HCT116 (cell line): Measurements from ENCODE around the gene NPAS4. TPM values are rescaled to one million over a fixed set of nuclear protein-coding genes. Genes with fewer than 3 reads are reported as not detected.

Source experiments
- ATAC-seq: fragments of 200-7000 bp; cut with Tn5 transposase; 2 replicates; pipeline ENCODE4 v1.9.1; 2020; ENCODE audit warnings: mild to moderate bottlenecking, moderate library complexity
- BruUV-seq: library from RNA; stranded (reverse); fragments of 400-500 nt; replicated peaks from 2 replicates; lab custom pipeline; 2021; lab: Mats Ljungman, UMichigan
- CTCF ChIA-PET: fragments of 300-600 bp; sonication (Branson Sonifier 250); formaldehyde crosslinking; loops from one replicate; lab custom pipeline; 2021; ENCODE audit warnings: antibody characterized with exemption; lab: Charles Lee
- POLR2A ChIA-PET: fragments of 300-600, 350-600 bp; sonication (Branson Sonifier 250); formaldehyde crosslinking; loops from one replicate; lab custom pipeline; 2021; ENCODE audit warnings: antibody characterized with exemption; lab: Charles Lee
- RAD21 ChIA-PET, 2 experiments: fragments of 300-600 bp; sonication (Branson Sonifier 250); formaldehyde crosslinking; loops; one replicate each; lab custom pipeline; 2023; ENCODE audit warnings: low total read pairs in 2 of 2; ENCODE audit not compliant: uncharacterized antibody in 2 of 2, unreplicated experiment in 2 of 2, low non-redundant PET in 1 of 2; lab: Charles Lee
- DNase-seq: peaks from one replicate; pipeline ENCODE4 v3.0.0-alpha.2; 2010; ENCODE audit warnings: low read depth, low spot score
- H2AFZ ChIP-seq: fragments of 200-600 bp; shearing (Covaris generic), sonication (generic); 2 replicates; pipeline ENCODE4 v1.6.1; 2017; ENCODE audit warnings: low read depth, mixed run types, mixed read lengths, antibody characterized with exemption, low read length; ENCODE audit not compliant: poor library complexity, severe bottlenecking
- H3K27ac ChIP-seq: 2 replicates; pipeline ENCODE4 v1.5.1; 2012; ENCODE audit warnings: low read depth, low read length
- H3K27me3 ChIP-seq: fragments of 200-600 bp; sonication (generic); 2 replicates; pipeline ENCODE4 v1.6.1; 2016; ENCODE audit warnings: mixed run types, low read length, mixed read lengths; ENCODE audit not compliant: insufficient read depth
- H3K36me3 ChIP-seq, 2 experiments: fragments of 200-500 bp in 1 of 2; fragments of 200-600 bp in 1 of 2; sonication (Bioruptor generic) in 1 of 2; sonication (generic) in 1 of 2; 2 replicates each; pipeline versions ENCODE4 v1.5.1 to v1.6.1; 2014 to 2016; ENCODE audit warnings: low read length in 2 of 2, inconsistent platforms in 1 of 2, mixed read lengths in 1 of 2, mixed run types in 1 of 2; ENCODE audit not compliant: insufficient read depth in 2 of 2, control insufficient read depth in 1 of 2
- H3K4me1 ChIP-seq, 2 experiments: fragments of 200-600 bp in 1 of 2; sonication (generic) in 1 of 2; 2 replicates each; pipeline versions ENCODE4 v1.5.1 to v1.6.1; 2012 to 2017; ENCODE audit warnings: low read length in 2 of 2, inconsistent platforms in 1 of 2, mild to moderate bottlenecking in 1 of 2, mixed read lengths in 1 of 2, mixed run types in 1 of 2, moderate library complexity in 1 of 2; ENCODE audit not compliant: insufficient read depth in 2 of 2, control insufficient read depth in 1 of 2
- H3K4me2 ChIP-seq: fragments of 200-600 bp; sonication (generic); 2 replicates; pipeline ENCODE4 v1.6.1; 2017; ENCODE audit warnings: mixed run types, low read length, mixed read lengths
- H3K4me3 ChIP-seq, 2 experiments: fragments of 200-600 bp in 1 of 2; sonication (generic) in 1 of 2; replicated peaks in 1 of 2; 2 replicates each; pipeline ENCODE4 v1.5.1; 2011 to 2016; ENCODE audit warnings: low read length in 2 of 2, control low read depth in 1 of 2, low read depth in 1 of 2, mild to moderate bottlenecking in 1 of 2, mixed read lengths in 1 of 2, mixed run types in 1 of 2
- H3K79me2 ChIP-seq: fragments of 200-600 bp; sonication (generic); 2 replicates; pipeline ENCODE4 v1.6.1; 2017; ENCODE audit warnings: mild to moderate bottlenecking, mixed run types, low read length, moderate library complexity, mixed read lengths; ENCODE audit not compliant: insufficient read depth
- H3K9ac ChIP-seq: fragments of 200-600 bp; sonication (generic); 2 replicates; pipeline ENCODE4 v1.6.1; 2016; ENCODE audit warnings: low read length, mixed read lengths
- H3K9me2 ChIP-seq: fragments of 200-600 bp; sonication (generic), shearing (Covaris generic); 2 replicates; pipeline ENCODE4 v1.6.1; 2017; ENCODE audit warnings: mixed run types, mild to moderate bottlenecking, moderate library complexity; ENCODE audit not compliant: insufficient read depth
- H3K9me3 ChIP-seq, 2 experiments: fragments of 200-500 bp in 1 of 2; fragments of 200-600 bp in 1 of 2; sonication (Bioruptor generic) in 1 of 2; sonication (generic) in 1 of 2; 2 replicates each; pipeline ENCODE4 v1.6.1; 2014 to 2017; ENCODE audit warnings: low read length in 2 of 2, mixed read lengths in 2 of 2, inconsistent platforms in 1 of 2, low read depth in 1 of 2, mild to moderate bottlenecking in 1 of 2, mixed run types in 1 of 2, moderate library complexity in 1 of 2; ENCODE audit not compliant: control insufficient read depth in 1 of 2, insufficient read depth in 1 of 2
- H4K20me1 ChIP-seq: fragments of 200-600 bp; sonication (generic), shearing (Covaris generic); 2 replicates; pipeline ENCODE4 v1.6.1; 2017; ENCODE audit warnings: mixed run types, mild to moderate bottlenecking, moderate library complexity; ENCODE audit not compliant: insufficient read depth
- ATF3 ChIP-seq: IDR thresholded peaks from 2 replicates; pipeline ENCODE4 v1.6.1; 2012
- CBX3 ChIP-seq: IDR thresholded peaks from 2 replicates; pipeline ENCODE4 v1.6.1; 2012; ENCODE audit warnings: low read depth
- CEBPB ChIP-seq: IDR thresholded peaks from 2 replicates; pipeline ENCODE4 v1.6.1; 2012; ENCODE audit warnings: low read depth
- CTCF ChIP-seq, 3 experiments: fragments of 200-600 bp in 1 of 3; sonication (generic) in 1 of 3; IDR thresholded peaks in 2 of 3; conservative IDR thresholded peaks in 1 of 3; 2 replicates each; pipeline ENCODE4 v1.5.1; 2012 to 2017; ENCODE audit warnings: low read depth in 2 of 3, low read length in 2 of 3, antibody characterized with exemption in 1 of 3, borderline replicate concordance in 1 of 3, control low read depth in 1 of 3, mild to moderate bottlenecking in 1 of 3, mixed read lengths in 1 of 3, mixed run types in 1 of 3, moderate library complexity in 1 of 3; ENCODE audit not compliant: insufficient read depth in 1 of 3
- EGR1 ChIP-seq: IDR thresholded peaks from 2 replicates; pipeline ENCODE4 v1.6.1; 2012; ENCODE audit warnings: low read depth
- EZH2 ChIP-seq: fragments of 200-600 bp; sonication (generic); IDR thresholded peaks from 2 replicates; pipeline ENCODE4 v1.6.1; 2017; ENCODE audit warnings: antibody characterized with exemption, mixed run types
- EZH2phosphoT487 ChIP-seq: fragments of 200-600 bp; IDR thresholded peaks from 2 replicates; pipeline ENCODE4 v1.6.1; 2018; ENCODE audit warnings: antibody characterized with exemption, borderline replicate concordance
- FOSL1 ChIP-seq: IDR thresholded peaks from 2 replicates; pipeline ENCODE4 v1.6.1; 2012; ENCODE audit warnings: low read depth
- JUND ChIP-seq: IDR thresholded peaks from 2 replicates; pipeline ENCODE4 v1.6.1; 2012
- POLR2AphosphoS5 ChIP-seq: IDR thresholded peaks from 2 replicates; pipeline ENCODE4 v1.6.1; 2011; ENCODE audit warnings: mild to moderate bottlenecking, low read depth, low read length, moderate library complexity
- RAD21 ChIP-seq: IDR thresholded peaks from 2 replicates; pipeline ENCODE4 v1.6.1; 2012; ENCODE audit warnings: low read depth, mild to moderate bottlenecking
- SIN3A ChIP-seq: IDR thresholded peaks from 2 replicates; pipeline ENCODE4 v1.6.1; 2012; ENCODE audit warnings: low read depth
- YY1 ChIP-seq: IDR thresholded peaks from 2 replicates; pipeline ENCODE4 v1.6.1; 2011; ENCODE audit warnings: low read length, low read depth, moderate library complexity, mild to moderate bottlenecking; ENCODE audit not compliant: insufficient replicate concordance; ENCODE audit errors: extremely low read depth
- ZBTB33 ChIP-seq: IDR thresholded peaks from 2 replicates; pipeline ENCODE4 v1.6.1; 2011; ENCODE audit warnings: mild to moderate bottlenecking, low read length, moderate library complexity; ENCODE audit not compliant: insufficient replicate concordance; ENCODE audit errors: extremely low read depth
- intact Hi-C: fragments of 100-400 bp; cut with micrococcal nuclease; formaldehyde crosslinking; loops from 2 replicates; pipeline ENCODE4 v1.10.0; 2022
- total RNA-seq: library from RNA; stranded (reverse); gene quantifications from one replicate; pipeline ENCODE4 v1.2.1, GENCODE V29; 2021; ENCODE audit not compliant: unreplicated experiment

The NPAS4 gene
- total RNA-seq, 1 experiment from 2014 or later: not detected

GRCh38 chr11:66470015-66470414, 49.2 kb downstream of the NPAS4 start:
- H3K27me3 ChIP-seq: no peaks in the 10 kb centered on the region
- no peak overlapping the region for H3K9ac ChIP-seq
- H3K9me3 ChIP-seq: no peaks in the 10 kb centered on the region
- POLR2A ChIA-PET: interaction anchor here (2.4 kb wide), 1 partner anchor 10 kb away, joined by 13 read pairs; the partner anchor contains the start of gene DPP3
- H4K20me1 ChIP-seq: no peaks in the 10 kb centered on the region
- H3K36me3 ChIP-seq: peaks cover 8 to 12% of the 10 kb centered on the region in 2 experiments; a peak in 2 of 4 replicates
- intact Hi-C loops: no loop called here
- RAD21 ChIA-PET: no interaction called here
- peaks cover 8% of the 10 kb centered on the region; the same call in 1 of the 2 replicates for H3K79me2 ChIP-seq
- ATAC-seq: no peak
- no peak overlapping the region for H3K27ac ChIP-seq
- no peak overlapping the region for H3K4me3 ChIP-seq
- no TSS peak for BruUV-seq
- no peak for TF ChIP-seq EGR1
- no peak for TF ChIP-seq RAD21
- TF ChIP-seq ZBTB33: no peak
- TF ChIP-seq CTCF (IDR thresholded peaks at IDR 0.05 in 2 of 3, conservative IDR thresholded peaks at IDR 0.05 in 1 of 3; ENCODE audit: borderline replicate concordance in 1 of 3, insufficient read depth in 1 of 3, low read depth in 2 of 3, low read length in 2 of 3): no peak
- TF ChIP-seq FOSL1: no peak
- TF ChIP-seq YY1: no peak
- TF ChIP-seq CEBPB: no peak
- TF ChIP-seq POLR2AphosphoS5: no peak
- no peak for TF ChIP-seq EZH2
- no peak for TF ChIP-seq ATF3
- TF ChIP-seq SIN3A: no peak
- no peak for TF ChIP-seq EZH2phosphoT487
- TF ChIP-seq CBX3: no peak
- TF ChIP-seq JUND: no peak
- TF ChIP-seq, all 23 proteins: peak for 0
- no peak for DNase-seq
- Histone ChIP-seq H3K9me2 (no peaks in the 10 kb centered on the region), H3K4me1 (peaks cover 8 to 19% of the 10 kb centered on the region in 2 experiments), H2AFZ (no peak overlapping the region), H3K4me2 (no peak overlapping the region)
- CTCF ChIA-PET: no interaction called here
